Liver (tissue), 9 donors: ENCODE data around the gene MSI2. TPM values are rescaled to one million over a fixed set of nuclear protein-coding genes. Genes with fewer than 3 reads are reported as not detected.

Source experiments
- DNase-seq: peaks from one replicate; pipeline ENCODE4 v3.0.0-alpha.2; 2017; ENCODE audit warnings: low spot score
- H3K27ac ChIP-seq, 2 donors: one replicate each; pipeline ENCODE4 v1.7.0; 2013; ENCODE audit warnings: inconsistent platforms in 2 of 2, low read length in 2 of 2, control low read depth in 1 of 2, low read depth in 1 of 2, mild to moderate bottlenecking in 1 of 2
- H3K27me3 ChIP-seq, 4 donors: one replicate each; pipeline versions ENCODE4 v1.6.1 to v1.7.0; 2013; ENCODE audit warnings: low read length in 3 of 4, inconsistent platforms in 1 of 4, mild to moderate bottlenecking in 1 of 4, moderate library complexity in 1 of 4; ENCODE audit not compliant: control insufficient read depth in 4 of 4, insufficient read depth in 4 of 4
- H3K36me3 ChIP-seq, 4 donors: one replicate each; pipeline versions ENCODE4 v1.6.1 to v1.7.0; 2013; ENCODE audit warnings: low read length in 3 of 4, mild to moderate bottlenecking in 3 of 4, low read depth in 1 of 4, moderate library complexity in 1 of 4; ENCODE audit not compliant: control insufficient read depth in 4 of 4, insufficient read depth in 3 of 4
- H3K4me1 ChIP-seq, 4 donors: one replicate each; pipeline versions ENCODE4 v1.6.1 to v1.7.0; 2013; ENCODE audit warnings: low read length in 3 of 4, mild to moderate bottlenecking in 3 of 4, moderate library complexity in 1 of 4; ENCODE audit not compliant: control insufficient read depth in 4 of 4, insufficient read depth in 4 of 4
- H3K4me3 ChIP-seq, 3 donors: one replicate each; pipeline versions ENCODE4 v1.6.1 to v1.7.0; 2013; ENCODE audit warnings: low read length in 3 of 3, control low read depth in 1 of 3, low read depth in 1 of 3, mild to moderate bottlenecking in 1 of 3
- H3K9ac ChIP-seq, 2 donors: one replicate each; pipeline ENCODE4 v1.7.0; 2013; ENCODE audit warnings: low read length in 2 of 2, mild to moderate bottlenecking in 2 of 2, moderate library complexity in 2 of 2, control low read depth in 1 of 2, low read depth in 1 of 2
- H3K9me3 ChIP-seq, 4 donors: one replicate each; pipeline versions ENCODE4 v1.6.1 to v1.7.0; 2013; ENCODE audit warnings: low read length in 3 of 4; ENCODE audit not compliant: control insufficient read depth in 4 of 4
- ATF3 ChIP-seq: IDR thresholded peaks from 2 replicates; pipeline ENCODE4 v1.6.1; 2016; ENCODE audit warnings: antibody characterized with exemption
- CTCF ChIP-seq: fragments of 150-350 bp; IDR thresholded peaks from 2 replicates; pipeline ENCODE4 v1.5.1; 2017; ENCODE audit warnings: improper control_type of control experiment, low read depth, low read length; ENCODE audit not compliant: missing input control
- EGR1 ChIP-seq, 2 donors: IDR thresholded peaks; 2 replicates each; pipeline ENCODE4 v1.6.1; 2016 to 2018; ENCODE audit warnings: antibody characterized with exemption in 2 of 2, low read depth in 2 of 2
- FOXA2 ChIP-seq: IDR thresholded peaks from 2 replicates; pipeline ENCODE4 v1.6.1; 2016; ENCODE audit warnings: antibody characterized with exemption
- GABPA ChIP-seq, 2 donors: IDR thresholded peaks in 1 of 2; conservative IDR thresholded peaks in 1 of 2; 2 replicates each; pipeline ENCODE4 v1.6.1; 2016; ENCODE audit warnings: antibody characterized with exemption in 2 of 2, mild to moderate bottlenecking in 1 of 2, moderate library complexity in 1 of 2
- HNF4A ChIP-seq, 2 donors: conservative IDR thresholded peaks; 2 replicates each; pipeline ENCODE4 v1.6.1; 2016; ENCODE audit warnings: antibody characterized with exemption in 2 of 2, mild to moderate bottlenecking in 2 of 2
- HNF4G ChIP-seq: IDR thresholded peaks from 2 replicates; pipeline ENCODE4 v1.6.1; 2016; ENCODE audit warnings: antibody characterized with exemption
- JUND ChIP-seq, 2 donors: IDR thresholded peaks; 2 replicates each; pipeline ENCODE4 v1.6.1; 2016; ENCODE audit warnings: antibody characterized with exemption in 2 of 2
- MAX ChIP-seq: IDR thresholded peaks from 2 replicates; pipeline ENCODE4 v1.6.1; 2016; ENCODE audit warnings: antibody characterized with exemption
- NR2F2 ChIP-seq: IDR thresholded peaks from 2 replicates; pipeline ENCODE4 v1.6.1; 2016; ENCODE audit warnings: antibody characterized with exemption
- RAD21 ChIP-seq, 2 donors: IDR thresholded peaks; 2 replicates each; pipeline ENCODE4 v1.6.1; 2016; ENCODE audit warnings: antibody characterized with exemption in 2 of 2, mild to moderate bottlenecking in 2 of 2
- REST ChIP-seq: IDR thresholded peaks from 2 replicates; pipeline ENCODE4 v1.6.1; 2016; ENCODE audit warnings: antibody characterized with exemption, mild to moderate bottlenecking
- RXRA ChIP-seq, 2 donors: IDR thresholded peaks; 2 replicates each; pipeline ENCODE4 v1.6.1; 2017 to 2018; ENCODE audit warnings: antibody characterized with exemption in 2 of 2, mild to moderate bottlenecking in 1 of 2
- SP1 ChIP-seq: IDR thresholded peaks from 2 replicates; pipeline ENCODE4 v1.6.1; 2018; ENCODE audit warnings: antibody characterized with exemption, mild to moderate bottlenecking
- TAF1 ChIP-seq: conservative IDR thresholded peaks from 2 replicates; pipeline ENCODE4 v1.6.1; 2016; ENCODE audit warnings: antibody characterized with exemption, mild to moderate bottlenecking
- YY1 ChIP-seq: IDR thresholded peaks from 2 replicates; pipeline ENCODE4 v1.6.1; 2016; ENCODE audit warnings: antibody characterized with exemption, mild to moderate bottlenecking
- ZBTB33 ChIP-seq: IDR thresholded peaks from 2 replicates; pipeline ENCODE4 v1.6.1; 2016; ENCODE audit warnings: antibody characterized with exemption
- WGBS: extraction: QIAGEN DNeasy Blood & Tissue Kit; methylation state at CpG from one replicate; pipeline ENCODE4 v1.1.7; 2013; 5-methylcytosine and 5-hydroxymethylcytosine counted together
- polyA plus RNA-seq, 2 donors: library from polyadenylated mRNA; stranded (reverse) in 1 of 2; unstranded in 1 of 2; fragments of 200-250 nt in 1 of 2; fragments of >200 nt in 1 of 2; fragmentation: Nextera tagmentation in 1 of 2; extraction: Ambion mirVana in 1 of 2; gene quantifications; one replicate each; pipeline versions ENCODE4 v1.2.1 to v1.2.3, GENCODE V29; 2013 to 2015
- total RNA-seq, 2 donors: library from RNA; depleted of rRNA; stranded (reverse); fragments of >200 nt; gene quantifications; one replicate each; pipeline ENCODE4 v1.2.3, GENCODE V29; 2014
- donor health status: healthy.
- donor health status: healthy.
- donor health status: healthy.
- donor health status: healthy.
- donor health status: healthy.

Gene MSI2
- total and polyA plus RNA-seq, 4 donors, result 5.7 to 15.6 (median 9.2) TPM

GRCh38 chr17:57288040-57288772 lies 31.9 kb downstream of the MSI2 start:
- peaks cover 0 to 3% (median 1%) of the 10 kb centered on the region in 4 donors for H3K4me1 ChIP-seq
- H3K4me3 ChIP-seq, result no peak overlapping the region
- no peaks in the 10 kb centered on the region for H3K9me3 ChIP-seq
- H3K9ac ChIP-seq, result no peak overlapping the region
- peaks cover 0 to 3% (median 0%) of the 10 kb centered on the region in 4 donors for H3K36me3 ChIP-seq
- WGBS, result 84% methylated on average over 10 of the region's 10 CpGs
- no peak for DNase-seq
- no peaks in the 10 kb centered on the region for H3K27me3 ChIP-seq
- TF ChIP-seq YY1 (no peak), EGR1 (IDR thresholded peaks at IDR 0.05; ENCODE audit: low read depth in 2 of 2) (no peak), CTCF (no peak), NR2F2 (no peak), ATF3 (no peak), HNF4A (conservative IDR thresholded peaks at IDR 0.05) (no peak), TAF1 (no peak), HNF4G (no peak), JUND (IDR thresholded peaks at IDR 0.05) (no peak), MAX (no peak), FOXA2 (no peak), REST (no peak), RAD21 (IDR thresholded peaks at IDR 0.05) (no peak), RXRA (IDR thresholded peaks at IDR 0.05) (no peak), ZBTB33 (no peak)
- no peak overlapping the region for H3K27ac ChIP-seq

- peaks cover 0 to 3% (median 0%) of the 10 kb centered on the region in 4 donors for H3K36me3 ChIP-seq
- WGBS, result 86% methylated on average over 3 of the region's 3 CpGs
- H3K9ac ChIP-seq, result no peak overlapping the region
- no peaks in the 10 kb centered on the region for H3K9me3 ChIP-seq
- peaks cover 0 to 3% (median under 1%) of the 10 kb centered on the region in 4 donors for H3K4me1 ChIP-seq
- no peak for DNase-seq
- no peaks in the 10 kb centered on the region for H3K27me3 ChIP-seq
- H3K27ac ChIP-seq, result no peak overlapping the region
- H3K4me3 ChIP-seq, result no peak overlapping the region
- no peak for TF ChIP-seq SP1
- TF ChIP-seq REST, result no peak
- no peak for TF ChIP-seq JUND (IDR thresholded peaks at IDR 0.05)
- TF ChIP-seq MAX, result no peak
- TF ChIP-seq GABPA (IDR thresholded peaks at IDR 0.05 in 1 of 2, conservative IDR thresholded peaks at IDR 0.05 in 1 of 2), result no peak
- no peak for TF ChIP-seq ZBTB33
- TF ChIP-seq EGR1 (IDR thresholded peaks at IDR 0.05; ENCODE audit: low read depth in 2 of 2), result no peak
- TF ChIP-seq HNF4A (conservative IDR thresholded peaks at IDR 0.05), result no peak
- TF ChIP-seq FOXA2, result no peak
Observed at GRCh38 chr17:57288773-57289121, 32.4 kb downstream of the MSI2 start.
